Measurements from ENCODE around the gene NME9. TPM values are rescaled to one million over a fixed set of nuclear protein-coding genes. Genes with fewer than 3 reads are reported as not detected.

Gene NME9
- total RNA-seq, 1 experiment from 2014 or later, result not detected

GRCh38 chr3:138373087-138373735 is 43.6 kb upstream of the NME9 start:
- H3K27ac Mint-ChIP-seq, result no peak overlapping the region
- H3K4me3 Mint-ChIP-seq, result no peak overlapping the region
- CTCF ChIA-PET, result interaction anchor here (1.1 kb wide), 1 partner anchor 45 kb away, joined by 3 read pairs; no protein-coding TSS in a partner anchor
- peaks cover 9% of the 10 kb centered on the region for H3K36me3 Mint-ChIP-seq
- ATAC-seq (no peak), DNase-seq (ENCODE audit: low spot score) (no peak)
- H3K4me1 Mint-ChIP-seq, result peaks cover 6% of the 10 kb centered on the region; the same call in 1 of the 2 replicates
- POLR2A ChIA-PET, result no interaction called here
- TF ChIP-seq NFATC4 (CRISPR knock-in tag; IDR thresholded peaks at IDR 0.05), result no peak
- H3K9me3 Mint-ChIP-seq, result peaks cover 5% of the 10 kb centered on the region
- H3K27me3 Mint-ChIP-seq (ENCODE audit: low read depth), result no peaks in the 10 kb centered on the region

DNA sequence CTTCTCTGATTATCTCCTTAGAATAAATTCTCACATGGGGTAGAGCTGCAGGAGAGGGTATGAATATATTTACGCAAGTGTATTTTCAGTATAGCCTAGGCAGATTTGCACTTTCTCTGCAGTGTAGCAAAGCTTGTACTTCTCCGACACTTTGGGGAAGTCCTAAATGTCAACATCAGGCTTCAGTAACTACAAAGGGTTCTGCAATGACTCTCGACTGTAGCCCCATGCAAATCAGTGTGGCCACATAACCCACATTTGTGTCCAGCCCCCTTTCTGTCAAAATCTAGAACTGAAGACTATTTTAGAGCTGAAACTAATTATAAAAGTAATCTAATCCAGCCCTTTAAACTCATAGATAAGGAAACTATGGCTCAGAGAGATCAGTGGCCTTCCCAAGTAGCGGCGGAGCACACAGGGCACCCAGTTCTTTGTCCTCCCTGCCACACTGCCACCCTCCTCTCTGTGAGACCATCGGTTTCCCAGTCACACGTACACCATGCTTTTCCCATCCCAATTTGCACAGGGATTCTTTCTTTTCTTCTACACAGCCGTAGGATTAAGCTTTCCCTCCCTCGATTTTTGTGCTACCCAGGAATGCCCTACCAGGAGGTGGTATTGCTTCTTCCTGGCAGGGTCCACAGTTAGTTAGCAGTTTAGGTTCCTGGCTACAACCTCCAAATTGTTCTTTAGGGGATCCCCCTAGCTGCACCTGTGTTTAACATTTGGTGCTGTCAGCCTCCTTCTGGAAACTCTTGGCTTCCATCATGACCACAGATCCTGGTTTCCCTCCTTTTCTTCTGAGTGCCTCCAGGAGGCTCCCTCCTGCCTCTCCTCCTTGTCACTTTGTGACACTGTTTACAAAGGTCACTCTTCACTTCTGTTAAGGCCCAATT is 41.7 kb upstream of the NME9 start:
- Mint-ChIP-seq H3K27ac (no peak overlapping the region), H3K27me3 (ENCODE audit: low read depth) (no peaks in the 10 kb centered on the region), H3K9me3 (peaks cover 5% of the 10 kb centered on the region), H3K4me1 (peaks cover 8% of the 10 kb centered on the region; the same call in 1 of the 2 replicates), H3K4me3 (no peak overlapping the region), H3K36me3 (peaks cover 9% of the 10 kb centered on the region)
- CTCF ChIA-PET, result interaction anchor here (1.0 to 2.5 kb wide), 3 partner anchors 26 to 46 kb away, joined by 4 to 8 read pairs (median 6); no protein-coding TSS in a partner anchor
- no peak for TF ChIP-seq NFATC4 (CRISPR knock-in tag; IDR thresholded peaks at IDR 0.05)
- TF ChIP-seq, protein P1, sequence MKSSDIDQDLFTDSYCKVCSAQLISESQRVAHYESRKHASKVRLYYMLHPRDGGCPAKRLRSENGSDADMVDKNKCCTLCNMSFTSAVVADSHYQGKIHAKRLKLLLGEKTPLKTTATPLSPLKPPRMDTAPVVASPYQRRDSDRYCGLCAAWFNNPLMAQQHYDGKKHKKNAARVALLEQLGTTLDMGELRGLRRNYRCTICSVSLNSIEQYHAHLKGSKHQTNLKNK (CRISPR knock-in tag; IDR thresholded peaks at IDR 0.05), result no peak
- TF ChIP-seq FOXP4 (CRISPR knock-in tag; IDR thresholded peaks at IDR 0.05), result no peak
- no peak for TF ChIP-seq JUN (CRISPR knock-in tag; IDR thresholded peaks at IDR 0.05)
- no peak for TF ChIP-seq CREB1 (CRISPR knock-in tag; IDR thresholded peaks at IDR 0.05)
- no peak for TF ChIP-seq SOX15 (CRISPR knock-in tag; IDR thresholded peaks at IDR 0.05)
- no peak for TF ChIP-seq ATF2 (CRISPR knock-in tag; IDR thresholded peaks at IDR 0.05; ENCODE audit: borderline replicate concordance, low read depth)
- TF ChIP-seq, protein P2, sequence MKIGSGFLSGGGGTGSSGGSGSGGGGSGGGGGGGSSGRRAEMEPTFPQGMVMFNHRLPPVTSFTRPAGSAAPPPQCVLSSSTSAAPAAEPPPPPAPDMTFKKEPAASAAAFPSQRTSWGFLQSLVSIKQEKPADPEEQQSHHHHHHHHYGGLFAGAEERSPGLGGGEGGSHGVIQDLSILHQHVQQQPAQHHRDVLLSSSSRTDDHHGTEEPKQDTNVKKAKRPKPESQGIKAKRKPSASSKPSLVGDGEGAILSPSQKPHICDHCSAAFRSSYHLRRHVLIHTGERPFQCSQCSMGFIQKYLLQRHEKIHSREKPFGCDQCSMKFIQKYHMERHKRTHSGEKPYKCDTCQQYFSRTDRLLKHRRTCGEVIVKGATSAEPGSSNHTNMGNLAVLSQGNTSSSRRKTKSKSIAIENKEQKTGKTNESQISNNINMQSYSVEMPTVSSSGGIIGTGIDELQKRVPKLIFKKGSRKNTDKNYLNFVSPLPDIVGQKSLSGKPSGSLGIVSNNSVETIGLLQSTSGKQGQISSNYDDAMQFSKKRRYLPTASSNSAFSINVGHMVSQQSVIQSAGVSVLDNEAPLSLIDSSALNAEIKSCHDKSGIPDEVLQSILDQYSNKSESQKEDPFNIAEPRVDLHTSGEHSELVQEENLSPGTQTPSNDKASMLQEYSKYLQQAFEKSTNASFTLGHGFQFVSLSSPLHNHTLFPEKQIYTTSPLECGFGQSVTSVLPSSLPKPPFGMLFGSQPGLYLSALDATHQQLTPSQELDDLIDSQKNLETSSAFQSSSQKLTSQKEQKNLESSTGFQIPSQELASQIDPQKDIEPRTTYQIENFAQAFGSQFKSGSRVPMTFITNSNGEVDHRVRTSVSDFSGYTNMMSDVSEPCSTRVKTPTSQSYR (CRISPR knock-in tag; IDR thresholded peaks at IDR 0.05), result no peak
- TF ChIP-seq IRF1 (CRISPR knock-in tag; IDR thresholded peaks at IDR 0.05), result no peak
- TF ChIP-seq E2F1 (CRISPR knock-in tag; IDR thresholded peaks at IDR 0.05), result no peak
- no peak for TF ChIP-seq ZNF423 (CRISPR knock-in tag; IDR thresholded peaks at IDR 0.05)
- TF ChIP-seq TEAD1 (CRISPR knock-in tag; IDR thresholded peaks at IDR 0.05), result no peak
- TF ChIP-seq CBFB (CRISPR knock-in tag; IDR thresholded peaks at IDR 0.05; ENCODE audit: low read depth), result no peak
- no peak for TF ChIP-seq HMGXB4 (CRISPR knock-in tag; IDR thresholded peaks at IDR 0.05)
- no peak for TF ChIP-seq E2F4 (CRISPR knock-in tag; IDR thresholded peaks at IDR 0.05; ENCODE audit: borderline replicate concordance, low read depth)
- TF ChIP-seq OVOL2 (CRISPR knock-in tag; IDR thresholded peaks at IDR 0.05; ENCODE audit: borderline replicate concordance), result no peak
- POLR2A ChIA-PET, result no interaction called here
- ATAC-seq, result no peak; the same call in 1 of the 2 replicates
- DNase-seq (ENCODE audit: low spot score), result no peak
